GM19395 (cell line): Measurements from ENCODE around the gene IFI16.
A peak's percentile ranks its signal among the peaks of the same experiment; 100 is the strongest.

ENCODE experiments used
- ATAC-seq: cut with Tn5 transposase; IDR thresholded peaks from one replicate; pipeline ENCODE4 v1.9.1; 2021; ENCODE audit warnings: mild to moderate bottlenecking, moderate library complexity; ENCODE audit not compliant: unreplicated experiment

IFI16 gene

DNA sequence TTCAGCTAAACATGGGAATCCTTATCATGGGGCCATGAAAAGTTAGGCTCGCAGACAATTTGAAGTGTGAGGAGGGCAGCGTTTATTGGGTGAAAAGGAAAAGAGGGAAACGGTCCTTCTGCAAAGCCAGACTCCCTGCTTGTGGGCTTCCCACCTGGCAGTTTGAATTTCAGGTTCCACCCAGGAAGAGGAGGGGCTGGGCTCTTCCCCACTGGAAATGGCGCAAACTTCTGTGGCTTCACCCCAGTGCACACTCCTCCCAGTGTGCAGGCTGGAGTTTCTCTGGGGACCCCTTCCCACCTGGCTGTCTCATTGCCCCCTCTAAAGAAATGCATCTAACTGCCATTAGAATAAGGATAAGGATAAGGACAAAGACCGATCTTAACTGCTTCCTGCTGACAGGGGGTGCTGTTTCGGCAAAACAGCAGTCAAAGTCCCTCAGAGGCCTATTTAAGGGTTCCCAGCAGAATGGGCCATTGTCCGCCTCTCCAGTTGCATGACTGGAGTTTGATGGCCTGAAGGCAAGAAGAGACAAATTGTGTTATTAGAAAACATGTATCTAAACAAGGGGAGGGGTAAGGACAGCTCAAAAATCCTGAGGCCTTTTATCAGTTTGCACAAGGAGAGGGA, 46.5 kb downstream of the IFI16 start:
- no peak for ATAC-seq

DNA sequence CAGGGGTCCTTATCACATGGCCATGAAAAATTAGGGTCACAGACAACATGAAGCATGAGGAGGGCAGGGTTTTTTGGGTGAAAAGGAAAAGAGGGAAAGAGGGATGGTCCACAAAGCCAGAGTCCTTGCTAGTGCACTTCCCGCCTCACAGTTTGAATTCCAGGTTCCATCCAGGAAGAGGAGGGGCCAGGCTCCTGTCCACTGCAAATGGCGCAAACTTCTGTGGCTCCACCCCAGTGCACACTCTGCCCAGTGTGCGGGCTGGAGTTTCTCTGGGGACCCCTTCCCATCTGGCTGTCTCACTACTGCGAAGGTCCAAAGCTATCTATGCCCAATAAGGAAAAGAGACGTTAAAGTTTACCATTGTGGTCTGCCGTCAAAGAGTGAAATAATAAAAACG, 49.0 kb downstream of the IFI16 start:
- no peak for ATAC-seq

DNA sequence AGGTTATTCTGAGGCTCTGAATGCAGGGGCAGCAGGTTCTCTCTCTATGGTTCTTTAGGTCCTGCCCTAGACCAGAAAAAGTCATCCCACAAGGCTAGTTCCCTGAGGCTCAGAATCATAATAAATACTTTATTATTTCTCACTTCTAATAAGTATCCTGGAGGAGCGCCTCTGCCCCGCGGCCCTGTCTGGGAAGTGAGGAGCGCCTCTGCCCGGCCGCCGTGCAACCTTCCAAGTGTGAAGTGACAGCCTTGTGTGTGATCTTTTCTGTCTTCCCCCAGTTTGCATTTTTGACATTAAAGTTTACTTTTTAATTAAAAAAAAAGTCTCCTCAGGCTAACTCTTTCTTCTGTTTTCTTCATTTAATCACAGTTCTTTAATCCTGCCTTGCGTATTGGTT, 55.4 kb downstream of the IFI16 start:
- ATAC-seq, result no peak

- ATAC-seq, result no peak
Measured at GRCh38 chr1:159066108-159066507, 56.4 kb downstream of the IFI16 start.

GRCh38 chr1:159067699-159068621, 58.3 kb downstream of the IFI16 start:
- peak; percentile 89 for ATAC-seq

DNA sequence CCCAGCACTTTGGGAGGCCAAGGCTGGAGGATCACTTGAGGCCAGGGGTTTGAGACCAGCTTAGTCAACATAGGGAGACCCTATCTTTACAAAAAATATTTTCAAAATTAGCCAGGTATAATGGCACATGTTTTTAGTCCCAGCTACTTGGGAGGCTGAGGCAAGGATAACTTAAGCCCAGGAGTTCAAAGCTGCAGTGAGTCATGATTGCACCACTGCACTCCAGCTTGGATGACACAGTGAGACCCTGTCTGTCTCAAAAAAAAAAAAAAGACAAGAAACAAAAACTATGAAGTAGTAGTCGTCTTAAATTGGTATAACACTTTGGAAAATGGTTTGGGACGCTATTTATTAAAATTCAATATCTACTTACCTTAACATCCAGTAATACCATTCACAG, 59.2 kb downstream of the IFI16 start:
- ATAC-seq, result no peak

- no peak for ATAC-seq
Measured at GRCh38 chr1:159071970-159072582, 62.4 kb downstream of the IFI16 start.

GRCh38 chr1:159076438-159077119, 66.9 kb downstream of the IFI16 start, which contains the start of gene AIM2:
Gene AIM2, minus strand, starts transcription at chr1:159076766. Its CDS starts 3,267 bp downstream, at chr1:159073499.
- peak; percentile 93 for ATAC-seq

DNA sequence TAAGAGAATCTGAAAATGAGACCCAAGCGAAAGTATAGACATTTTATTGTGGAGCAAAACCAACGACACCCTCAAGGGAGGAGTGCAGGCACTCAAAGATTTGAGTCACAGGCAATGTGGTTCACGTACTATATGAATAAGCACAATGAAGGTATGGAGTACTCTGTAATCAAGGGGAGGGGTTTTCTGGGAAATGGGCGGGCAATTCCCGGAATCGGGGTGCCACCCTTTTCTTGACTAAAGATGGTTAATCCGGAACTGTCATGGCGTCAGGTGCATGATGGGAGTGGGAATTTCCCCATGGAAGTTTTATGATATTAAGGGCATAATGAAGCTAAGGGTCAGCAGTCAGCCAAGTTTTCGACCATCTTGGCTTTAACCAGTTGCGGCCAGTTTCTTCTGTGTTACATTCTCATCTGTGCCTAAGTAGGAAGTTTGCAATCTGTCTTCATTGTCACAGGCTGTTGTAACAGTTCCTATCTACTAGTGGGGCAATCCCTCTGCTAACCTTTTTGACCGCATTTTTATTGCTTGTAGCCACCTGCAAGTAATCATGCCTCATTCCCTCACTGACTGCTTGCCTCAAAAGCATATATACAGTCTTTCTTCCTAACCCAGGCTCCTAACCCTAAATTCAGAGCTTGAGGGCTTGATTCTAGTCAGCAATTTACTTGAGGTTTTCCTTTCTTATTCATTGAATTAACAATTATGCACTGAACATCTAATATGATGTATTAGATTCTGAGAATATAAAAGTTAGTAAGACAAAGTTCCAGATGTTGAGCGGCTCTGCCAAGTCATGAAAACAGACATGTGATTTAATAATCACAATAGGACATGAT, 67.6 kb downstream of the IFI16 start:
- ATAC-seq, result peak; percentile 80

DNA sequence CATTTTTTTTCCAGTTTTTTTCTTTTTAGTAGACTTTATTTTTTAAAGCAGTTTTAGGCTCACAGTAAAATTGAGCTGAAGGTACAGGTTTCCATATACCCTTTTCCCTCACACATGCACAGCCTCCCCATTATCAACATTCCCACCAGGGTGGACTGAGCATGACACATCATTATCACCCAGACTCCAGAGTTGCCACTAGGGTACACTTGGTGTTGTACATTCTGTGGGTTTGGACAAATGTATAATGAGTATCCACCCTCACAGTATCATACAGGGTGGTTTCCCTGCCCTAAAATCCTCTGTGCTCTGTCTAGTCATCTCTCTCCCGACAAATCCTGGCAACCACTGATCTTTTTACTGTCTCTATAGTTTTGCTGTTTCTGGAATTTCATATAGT, 69.8 kb downstream of the IFI16 start:
- ATAC-seq, result no peak

- ATAC-seq, result no peak
Measured at GRCh38 chr1:159081626-159082025, 71.9 kb downstream of the IFI16 start.

- no peak for ATAC-seq
Measured at GRCh38 chr1:159083013-159083412, 73.3 kb downstream of the IFI16 start.

GRCh38 chr1:159084152-159084551, 74.4 kb downstream of the IFI16 start:
- ATAC-seq, result no peak

DNA sequence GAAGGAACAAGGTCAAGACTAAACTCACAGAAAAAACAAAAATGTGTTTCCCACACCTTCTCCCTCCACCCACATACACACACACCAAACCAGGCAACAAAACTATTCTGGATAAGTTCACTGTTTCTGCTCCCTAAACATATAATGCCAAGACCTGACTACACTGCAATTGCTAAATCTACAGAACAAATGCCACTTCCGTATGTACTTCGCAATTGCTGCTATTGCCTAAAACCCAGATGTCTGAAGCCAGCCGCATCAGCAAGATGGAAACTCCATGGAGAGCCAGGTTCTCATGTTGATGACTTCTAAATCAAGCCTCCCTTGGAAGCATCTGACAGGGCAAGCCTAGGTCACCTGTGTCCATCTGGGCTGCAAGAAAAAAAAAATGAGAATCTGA, 75.2 kb downstream of the IFI16 start:
- ATAC-seq, result no peak

- ATAC-seq, result no peak
Measured at GRCh38 chr1:159088050-159088449, 78.3 kb downstream of the IFI16 start.

- ATAC-seq, result peak; percentile 67
Measured at GRCh38 chr1:159088546-159089183, 79.0 kb downstream of the IFI16 start.

DNA sequence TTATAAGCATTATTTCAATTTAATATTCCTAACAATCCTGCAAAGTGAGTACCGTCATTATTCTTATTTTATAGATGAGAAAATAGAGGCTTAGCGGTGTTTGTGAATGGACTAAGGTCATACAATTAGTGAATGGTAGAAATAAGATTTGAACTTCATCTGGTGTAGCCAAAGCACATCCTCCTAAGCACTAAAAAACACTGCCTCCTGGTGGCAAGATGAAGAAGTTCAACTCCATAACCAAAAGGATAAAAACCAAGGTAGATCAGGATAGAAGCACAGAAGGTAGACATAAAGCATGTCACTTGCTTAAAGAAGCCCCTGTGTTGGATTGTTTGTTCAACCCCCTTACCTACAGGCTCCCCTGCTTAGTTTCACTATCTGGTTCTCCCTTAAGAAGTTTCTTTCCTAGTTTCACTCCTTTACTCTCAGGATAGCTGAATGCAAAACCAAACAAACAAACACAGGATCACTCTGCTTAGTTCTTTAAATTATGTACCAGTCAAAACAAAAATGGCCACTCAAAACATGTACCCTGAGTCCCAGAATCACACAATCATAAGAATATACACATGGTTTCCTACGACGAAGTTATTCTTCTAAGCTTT, 79.6 kb downstream of the IFI16 start:
- peak; percentile 64 for ATAC-seq

GRCh38 chr1:159090286-159091179, 80.8 kb downstream of the IFI16 start:
- ATAC-seq, result no peak
